ENCODE data around the gene TARS1.

DNA sequence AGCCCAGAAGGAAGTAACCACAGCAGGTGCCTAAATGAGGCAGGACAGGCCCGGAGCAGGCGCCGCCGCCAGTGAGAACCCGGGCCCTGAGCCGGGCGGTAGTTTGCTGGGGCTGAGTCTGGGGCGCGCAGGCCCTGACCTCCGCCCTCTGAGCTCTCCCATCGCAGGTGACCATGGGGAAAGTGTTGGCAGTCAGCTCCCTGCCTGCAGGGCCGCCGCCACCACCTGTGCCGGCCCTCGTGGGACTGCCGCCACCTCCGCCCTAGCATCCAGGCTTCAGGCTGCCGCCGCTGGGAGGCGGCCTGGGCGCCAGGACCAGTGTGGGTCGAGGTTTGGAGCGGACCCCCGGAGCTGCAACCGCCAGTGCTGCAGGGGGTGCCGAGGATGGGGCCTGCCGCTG lies 61.1 kb downstream of the TARS1 start:
- TF ChIP-seq, protein P1, sequence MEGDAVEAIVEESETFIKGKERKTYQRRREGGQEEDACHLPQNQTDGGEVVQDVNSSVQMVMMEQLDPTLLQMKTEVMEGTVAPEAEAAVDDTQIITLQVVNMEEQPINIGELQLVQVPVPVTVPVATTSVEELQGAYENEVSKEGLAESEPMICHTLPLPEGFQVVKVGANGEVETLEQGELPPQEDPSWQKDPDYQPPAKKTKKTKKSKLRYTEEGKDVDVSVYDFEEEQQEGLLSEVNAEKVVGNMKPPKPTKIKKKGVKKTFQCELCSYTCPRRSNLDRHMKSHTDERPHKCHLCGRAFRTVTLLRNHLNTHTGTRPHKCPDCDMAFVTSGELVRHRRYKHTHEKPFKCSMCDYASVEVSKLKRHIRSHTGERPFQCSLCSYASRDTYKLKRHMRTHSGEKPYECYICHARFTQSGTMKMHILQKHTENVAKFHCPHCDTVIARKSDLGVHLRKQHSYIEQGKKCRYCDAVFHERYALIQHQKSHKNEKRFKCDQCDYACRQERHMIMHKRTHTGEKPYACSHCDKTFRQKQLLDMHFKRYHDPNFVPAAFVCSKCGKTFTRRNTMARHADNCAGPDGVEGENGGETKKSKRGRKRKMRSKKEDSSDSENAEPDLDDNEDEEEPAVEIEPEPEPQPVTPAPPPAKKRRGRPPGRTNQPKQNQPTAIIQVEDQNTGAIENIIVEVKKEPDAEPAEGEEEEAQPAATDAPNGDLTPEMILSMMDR (IDR thresholded peaks at IDR 0.05), result no peak
- no peak for TF ChIP-seq POLR2A (IDR thresholded peaks at IDR 0.05)

All from adrenal gland (tissue), 5 donors.